Measurements from ENCODE around the gene ZNF366.

GRCh38 chr5:72476721-72477120 lies 30.5 kb downstream of the ZNF366 start:
- TF ChIP-seq POLR2AphosphoS5 (IDR thresholded peaks at IDR 0.05) (no peak), CTCF (IDR thresholded peaks at IDR 0.05) (no peak)

All from stomach (tissue), 4 donors.